ENCODE results near the gene SMTNL2.
"Not testable (repeated sequence)": the region's sequence is repeated elsewhere in the genome, so short reads cannot be mapped to it uniquely, and the experiment has no call there.

GRCh38 chr17:4578349-4578748 lies 6.0 kb upstream of the SMTNL2 start:
- TF ChIP-seq CTCF, POLR2A (IDR thresholded peaks at IDR 0.05): not testable (repeated sequence)
